Fibroblast of skin of left biceps (primary cell): ENCODE data around the gene WDR5B.
"Not testable (repeated sequence)": the region's sequence is repeated elsewhere in the genome, so short reads cannot be mapped to it uniquely, and the experiment has no call there.

Experiments
- DNase-seq, 2 experiments: peaks; one replicate each; pipeline ENCODE4 v3.0.0-alpha.2; 2013; ENCODE audit warnings: low read depth in 2 of 2

WDR5B gene

DNA sequence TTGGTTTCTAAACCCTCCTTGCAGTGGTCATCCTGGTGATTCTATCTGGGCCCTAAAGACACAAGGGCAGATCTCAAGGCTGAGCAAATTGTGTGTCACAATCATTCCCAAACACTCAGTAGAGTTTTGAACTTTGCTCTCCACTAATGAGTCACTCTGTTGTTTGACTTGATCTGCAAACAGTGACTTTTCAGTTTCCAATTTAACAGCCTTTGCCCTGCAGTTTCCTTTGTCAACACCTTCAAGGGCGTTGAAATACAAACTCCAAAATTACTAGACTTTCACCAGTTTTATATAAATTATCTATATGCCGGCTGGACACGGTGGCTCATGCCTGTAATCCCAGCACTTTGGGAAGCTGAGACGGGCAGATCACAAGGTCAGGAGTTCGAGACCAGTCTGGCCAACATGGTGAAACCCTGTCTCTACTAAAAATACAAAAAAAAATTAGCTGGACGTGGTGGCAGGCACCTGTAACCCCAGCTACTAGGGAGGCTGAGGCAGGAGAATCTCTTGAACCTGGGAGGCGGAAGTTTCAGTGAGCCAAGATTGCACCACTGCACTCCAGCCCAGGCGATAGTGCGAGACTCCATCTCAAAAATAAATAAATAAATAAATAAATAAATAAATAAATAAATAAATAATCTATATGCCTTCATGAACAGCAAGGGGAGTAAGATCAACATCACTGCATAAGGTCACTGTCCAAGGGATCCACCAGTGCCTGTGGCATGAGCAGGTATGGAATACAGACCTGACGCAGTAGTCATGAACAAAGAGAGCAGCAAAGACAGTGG is 50.1 kb downstream of the WDR5B start:
- DNase-seq: not testable (repeated sequence)

DNA sequence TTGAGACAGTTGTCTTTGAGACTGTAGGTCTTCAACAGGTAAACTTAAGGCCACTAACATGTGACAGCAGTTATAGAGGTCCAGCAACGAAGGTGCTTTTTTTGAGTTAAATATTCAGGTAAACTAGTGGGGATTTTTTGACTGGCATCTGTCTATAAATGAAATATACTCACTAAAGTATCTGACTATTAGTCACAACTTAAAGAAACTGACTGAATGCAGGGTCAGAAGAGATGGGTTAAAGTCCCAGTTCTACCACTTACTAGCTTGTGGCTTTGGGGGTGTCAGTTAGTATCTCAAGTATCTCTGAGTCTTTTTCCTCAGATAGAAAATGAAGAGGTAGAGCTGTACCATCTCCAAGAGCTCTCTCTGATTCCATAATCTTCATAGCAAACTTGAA is 50.8 kb downstream of the WDR5B start:
- DNase-seq: no peak

DNA sequence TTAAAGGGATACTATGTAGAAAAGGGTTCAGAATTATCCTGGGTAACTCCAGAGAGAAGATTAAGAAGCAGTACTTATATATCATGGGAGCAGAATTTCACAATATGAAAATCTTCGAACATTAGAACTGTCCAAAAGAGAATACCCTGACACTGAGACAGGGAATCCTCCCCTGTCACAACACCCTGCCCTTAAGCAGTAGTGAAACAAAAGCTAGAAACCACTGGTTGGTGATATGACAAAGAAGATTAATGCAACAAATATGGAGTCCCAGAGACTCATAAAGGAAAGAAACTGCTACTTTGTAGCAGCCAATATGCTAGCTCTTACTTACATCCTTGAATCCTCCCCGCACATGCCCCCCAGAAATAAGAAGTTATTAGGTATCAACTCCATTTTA is 51.4 kb downstream of the WDR5B start:
- no peak for DNase-seq
